ENCODE data around the gene FOXP3. TPM values are rescaled to one million over a fixed set of nuclear protein-coding genes. Genes with fewer than 3 reads are reported as not detected.

FOXP3 gene
- total RNA-seq, 1 donor from 2014 or later = 0.29 TPM

GRCh38 chrX:49212861-49213260 is 51.6 kb downstream of the FOXP3 start:
- Mint-ChIP-seq H3K9me3 (no peaks in the 10 kb centered on the region), H3K4me1 (no peaks in the 10 kb centered on the region), H3K27me3 (no peaks in the 10 kb centered on the region), H3K4me3 (no peak overlapping the region), H3K27ac (no peak overlapping the region), H3K36me3 (ENCODE audit: low read depth) (peaks cover 1% of the 10 kb centered on the region)
- CTCF ChIA-PET = no interaction called here
- POLR2A ChIA-PET = no interaction called here
- intact Hi-C loops (cut with micrococcal nuclease) = no loop called here
- DNase-seq = no peak
- no peak for ATAC-seq (ENCODE audit: low read depth)
- TF ChIP-seq CTCF (IDR thresholded peaks at IDR 0.05) = no peak

DNA sequence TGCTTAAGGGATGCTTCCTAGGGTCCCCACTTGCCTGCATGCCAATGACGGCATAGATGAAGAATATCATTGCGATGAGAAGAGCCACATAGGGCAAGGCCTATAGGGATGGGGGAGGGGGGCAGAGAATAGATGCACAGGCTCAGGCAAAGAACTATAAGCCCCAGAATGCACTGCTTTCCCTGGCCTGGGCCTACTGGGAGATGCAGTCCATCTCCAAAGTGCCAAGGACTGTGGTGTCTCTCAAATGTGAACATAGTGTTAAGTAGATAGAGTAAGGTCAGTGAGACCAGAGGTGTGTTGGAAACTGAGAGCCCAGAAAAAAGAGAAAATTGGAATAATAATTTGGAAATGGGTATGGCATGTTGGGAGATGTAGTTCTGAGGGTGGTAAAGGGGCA is 52.3 kb downstream of the FOXP3 start:
- intact Hi-C loops (cut with micrococcal nuclease) = no loop called here
- Mint-ChIP-seq H3K9me3 (no peaks in the 10 kb centered on the region), H3K27ac (no peak overlapping the region), H3K4me3 (no peak overlapping the region), H3K27me3 (no peaks in the 10 kb centered on the region), H3K36me3 (ENCODE audit: low read depth) (peaks cover 1% of the 10 kb centered on the region), H3K4me1 (no peaks in the 10 kb centered on the region)
- CTCF ChIA-PET = no interaction called here
- no peak for ATAC-seq (ENCODE audit: low read depth)
- TF ChIP-seq CTCF (IDR thresholded peaks at IDR 0.05) = no peak
- POLR2A ChIA-PET = no interaction called here
- no peak for DNase-seq

- Mint-ChIP-seq H3K27me3 (no peaks in the 10 kb centered on the region), H3K27ac (no peak overlapping the region), H3K4me3 (no peak overlapping the region), H3K9me3 (no peaks in the 10 kb centered on the region), H3K36me3 (ENCODE audit: low read depth) (peaks cover 1% of the 10 kb centered on the region), H3K4me1 (no peaks in the 10 kb centered on the region)
- no peak for ATAC-seq (ENCODE audit: low read depth)
- intact Hi-C loops (cut with micrococcal nuclease) = no loop called here
- TF ChIP-seq CTCF (IDR thresholded peaks at IDR 0.05) = no peak
- CTCF ChIA-PET = no interaction called here
- POLR2A ChIA-PET = no interaction called here
- no peak for DNase-seq
These were observed 53.4 kb downstream of the FOXP3 start for GRCh38 chrX:49211074-49211473.

DNA sequence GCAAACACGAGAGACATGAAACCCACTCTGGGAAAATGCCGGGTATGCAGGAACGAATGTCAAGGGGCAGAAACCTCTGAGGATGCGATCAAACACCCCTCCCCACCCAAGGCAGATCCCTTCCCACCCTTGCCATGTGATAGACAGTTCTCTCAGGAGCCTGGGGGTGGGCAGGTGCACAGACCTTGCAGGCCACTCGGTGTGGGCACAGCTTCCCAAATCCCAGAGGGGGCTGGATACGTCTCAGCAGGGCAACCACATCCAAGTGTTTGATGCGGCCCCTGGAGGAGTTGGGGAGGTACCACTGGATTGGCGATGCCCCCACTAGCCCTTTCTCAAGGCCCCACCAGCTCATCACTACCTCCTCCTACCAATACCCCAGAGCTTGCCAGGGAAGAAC is 54.1 kb downstream of the FOXP3 start:
- H3K4me3 Mint-ChIP-seq = no peak overlapping the region
- CTCF ChIA-PET = no interaction called here

GRCh38 chrX:49209434-49210251 is 54.9 kb downstream of the FOXP3 start:
- Mint-ChIP-seq H3K4me3 (no peak overlapping the region), H3K27ac (no peak overlapping the region), H3K27me3 (no peaks in the 10 kb centered on the region), H3K9me3 (no peaks in the 10 kb centered on the region), H3K4me1 (no peaks in the 10 kb centered on the region), H3K36me3 (ENCODE audit: low read depth) (no peaks in the 10 kb centered on the region)
- intact Hi-C loops (cut with micrococcal nuclease) = no loop called here
- ChIA-PET CTCF (no interaction called here), POLR2A (no interaction called here)
- TF ChIP-seq CTCF (IDR thresholded peaks at IDR 0.05) = no peak
- ATAC-seq (ENCODE audit: low read depth) (no peak), DNase-seq (no peak)

More for the DNA sequence above, 54.1 kb downstream of the FOXP3 start:
- POLR2A ChIA-PET = no interaction called here
- no peaks in the 10 kb centered on the region for H3K4me1 Mint-ChIP-seq
- ATAC-seq (ENCODE audit: low read depth) (no peak), DNase-seq (no peak)
- TF ChIP-seq CTCF (IDR thresholded peaks at IDR 0.05) = no peak
- no peaks in the 10 kb centered on the region for H3K27me3 Mint-ChIP-seq
- H3K36me3 Mint-ChIP-seq (ENCODE audit: low read depth) = peaks cover 1% of the 10 kb centered on the region
- H3K27ac Mint-ChIP-seq = no peak overlapping the region
- intact Hi-C loops (cut with micrococcal nuclease) = no loop called here
- H3K9me3 Mint-ChIP-seq = no peaks in the 10 kb centered on the region
